Upper lobe of left lung (tissue), 4 donors: ENCODE data around the gene JPT1.

Source experiments
- EP300 ChIP-seq, 4 donors: sonication (generic); formaldehyde crosslinking; IDR thresholded peaks; one replicate each; pipeline ENCODE4 v1.5.1; 2017; ENCODE audit warnings: antibody characterized with exemption in 4 of 4, control low read depth in 2 of 4
- POLR2AphosphoS5 ChIP-seq, 2 donors: sonication (generic); formaldehyde crosslinking; IDR thresholded peaks; one replicate each; pipeline ENCODE4 v1.5.1; 2017; ENCODE audit warnings: antibody characterized with exemption in 2 of 2
- TF ChIP-seq, protein P1 (sequence below), 6 experiments: fragments of 450-650 bp in 4 of 6; fragments of 200-600 bp in 2 of 6; sonication (generic) in 2 of 6; IDR thresholded peaks; one replicate each; pipeline ENCODE4 v1.5.1; 2016 to 2019; ENCODE audit warnings: antibody characterized with exemption in 6 of 6

- TF ChIP-seq, protein P1, sequence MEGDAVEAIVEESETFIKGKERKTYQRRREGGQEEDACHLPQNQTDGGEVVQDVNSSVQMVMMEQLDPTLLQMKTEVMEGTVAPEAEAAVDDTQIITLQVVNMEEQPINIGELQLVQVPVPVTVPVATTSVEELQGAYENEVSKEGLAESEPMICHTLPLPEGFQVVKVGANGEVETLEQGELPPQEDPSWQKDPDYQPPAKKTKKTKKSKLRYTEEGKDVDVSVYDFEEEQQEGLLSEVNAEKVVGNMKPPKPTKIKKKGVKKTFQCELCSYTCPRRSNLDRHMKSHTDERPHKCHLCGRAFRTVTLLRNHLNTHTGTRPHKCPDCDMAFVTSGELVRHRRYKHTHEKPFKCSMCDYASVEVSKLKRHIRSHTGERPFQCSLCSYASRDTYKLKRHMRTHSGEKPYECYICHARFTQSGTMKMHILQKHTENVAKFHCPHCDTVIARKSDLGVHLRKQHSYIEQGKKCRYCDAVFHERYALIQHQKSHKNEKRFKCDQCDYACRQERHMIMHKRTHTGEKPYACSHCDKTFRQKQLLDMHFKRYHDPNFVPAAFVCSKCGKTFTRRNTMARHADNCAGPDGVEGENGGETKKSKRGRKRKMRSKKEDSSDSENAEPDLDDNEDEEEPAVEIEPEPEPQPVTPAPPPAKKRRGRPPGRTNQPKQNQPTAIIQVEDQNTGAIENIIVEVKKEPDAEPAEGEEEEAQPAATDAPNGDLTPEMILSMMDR (IDR thresholded peaks at IDR 0.05): no peak
- no peak for TF ChIP-seq EP300 (IDR thresholded peaks at IDR 0.05)
- TF ChIP-seq POLR2AphosphoS5 (IDR thresholded peaks at IDR 0.05): no peak
Observed at GRCh38 chr17:75181110-75181509, 26.8 kb upstream of the JPT1 start.
